Measurements from ENCODE around the gene PTPN11.
A peak's percentile ranks its signal among the peaks of the same experiment; 100 is the strongest.
"Not testable (repeated sequence)": the region's sequence is repeated elsewhere in the genome, so short reads cannot be mapped to it uniquely, and the experiment has no call there.

PTPN11 gene

GRCh38 chr12:112409906-112410244 lies 8.9 kb upstream of the PTPN11 start:
- no peak for DNase-seq

GRCh38 chr12:112413855-112414625 lies 4.7 kb upstream of the PTPN11 start:
- DNase-seq = no peak

- DNase-seq = not testable (repeated sequence)
Observed at GRCh38 chr12:112415457-112415856, 3.3 kb upstream of the PTPN11 start.

GRCh38 chr12:112418273-112418607 lies 507 bp upstream of the PTPN11 start:
- no peak for DNase-seq

GRCh38 chr12:112419297-112420133 lies 768 bp downstream of the PTPN11 start:
- peak in 1 of 2 experiments; percentile 36 for DNase-seq

- DNase-seq = no peak
Observed at GRCh38 chr12:112420740-112421139, 2.0 kb downstream of the PTPN11 start.

- no peak for DNase-seq
Observed at GRCh38 chr12:112421363-112421762, 2.6 kb downstream of the PTPN11 start.

GRCh38 chr12:112422531-112422930 lies 3.8 kb downstream of the PTPN11 start:
- DNase-seq = no peak

- DNase-seq = no peak
Observed at GRCh38 chr12:112424126-112424525, 5.4 kb downstream of the PTPN11 start.

GRCh38 chr12:112425582-112426382 lies 7.0 kb downstream of the PTPN11 start:
- DNase-seq = no peak

- DNase-seq = no peak
Observed at GRCh38 chr12:112427760-112428159, 9.0 kb downstream of the PTPN11 start.

GRCh38 chr12:112430929-112431328 lies 12.2 kb downstream of the PTPN11 start:
- DNase-seq = no peak

GRCh38 chr12:112431965-112432364 lies 13.2 kb downstream of the PTPN11 start:
- no peak for DNase-seq

- no peak for DNase-seq
Observed at GRCh38 chr12:112433551-112433950, 14.8 kb downstream of the PTPN11 start.

GRCh38 chr12:112438645-112439044 lies 19.9 kb downstream of the PTPN11 start:
- DNase-seq = not testable (repeated sequence)

GRCh38 chr12:112439769-112440168 lies 21.0 kb downstream of the PTPN11 start:
- no peak for DNase-seq

- not testable (repeated sequence) for DNase-seq
Observed at GRCh38 chr12:112440653-112441052, 21.9 kb downstream of the PTPN11 start.

GRCh38 chr12:112443916-112444315 lies 25.2 kb downstream of the PTPN11 start:
- DNase-seq = no peak

- no peak for DNase-seq
Observed at GRCh38 chr12:112446008-112446725, 27.4 kb downstream of the PTPN11 start.

- DNase-seq = no peak
Observed at GRCh38 chr12:112447106-112447505, 28.4 kb downstream of the PTPN11 start.

- DNase-seq = not testable (repeated sequence)
Observed at GRCh38 chr12:112448165-112448564, 29.4 kb downstream of the PTPN11 start.

GRCh38 chr12:112450725-112451124 lies 32.0 kb downstream of the PTPN11 start:
- no peak for DNase-seq

- no peak for DNase-seq
Observed at GRCh38 chr12:112456029-112456428, 37.3 kb downstream of the PTPN11 start.

Data from SHP77 (cell line).